Measurements from ENCODE around the gene LRRC8C. TPM values are rescaled to one million over a fixed set of nuclear protein-coding genes. Genes with fewer than 3 reads are reported as not detected.

The LRRC8C gene
- total RNA-seq, 1 donor, result 10.8 TPM

GRCh38 chr1:89611721-89612120 is 21.2 kb upstream of the LRRC8C start:
- TF ChIP-seq, protein P1, sequence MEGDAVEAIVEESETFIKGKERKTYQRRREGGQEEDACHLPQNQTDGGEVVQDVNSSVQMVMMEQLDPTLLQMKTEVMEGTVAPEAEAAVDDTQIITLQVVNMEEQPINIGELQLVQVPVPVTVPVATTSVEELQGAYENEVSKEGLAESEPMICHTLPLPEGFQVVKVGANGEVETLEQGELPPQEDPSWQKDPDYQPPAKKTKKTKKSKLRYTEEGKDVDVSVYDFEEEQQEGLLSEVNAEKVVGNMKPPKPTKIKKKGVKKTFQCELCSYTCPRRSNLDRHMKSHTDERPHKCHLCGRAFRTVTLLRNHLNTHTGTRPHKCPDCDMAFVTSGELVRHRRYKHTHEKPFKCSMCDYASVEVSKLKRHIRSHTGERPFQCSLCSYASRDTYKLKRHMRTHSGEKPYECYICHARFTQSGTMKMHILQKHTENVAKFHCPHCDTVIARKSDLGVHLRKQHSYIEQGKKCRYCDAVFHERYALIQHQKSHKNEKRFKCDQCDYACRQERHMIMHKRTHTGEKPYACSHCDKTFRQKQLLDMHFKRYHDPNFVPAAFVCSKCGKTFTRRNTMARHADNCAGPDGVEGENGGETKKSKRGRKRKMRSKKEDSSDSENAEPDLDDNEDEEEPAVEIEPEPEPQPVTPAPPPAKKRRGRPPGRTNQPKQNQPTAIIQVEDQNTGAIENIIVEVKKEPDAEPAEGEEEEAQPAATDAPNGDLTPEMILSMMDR (IDR thresholded peaks at IDR 0.05; ENCODE audit: insufficient read depth, low read depth, low read length), result no peak
- no peak overlapping the region for H3K4me3 ChIP-seq (ENCODE audit: low read depth, low read length)
- no peak for DNase-seq (ENCODE audit: low read depth)

GRCh38 chr1:89613928-89614327 is 19.0 kb upstream of the LRRC8C start:
- no peak for DNase-seq (ENCODE audit: low read depth)
- H3K4me3 ChIP-seq (ENCODE audit: low read depth, low read length), result no peak overlapping the region
- TF ChIP-seq, protein P1 (IDR thresholded peaks at IDR 0.05; ENCODE audit: insufficient read depth, low read depth, low read length), result no peak

GRCh38 chr1:89615676-89616598 is 17.0 kb upstream of the LRRC8C start:
- TF ChIP-seq, protein P1 (IDR thresholded peaks at IDR 0.05; ENCODE audit: insufficient read depth, low read depth, low read length), result peak; percentile 51
- no peak for DNase-seq (ENCODE audit: low read depth)
- H3K4me3 ChIP-seq (ENCODE audit: low read depth, low read length), result no peak overlapping the region

DNA sequence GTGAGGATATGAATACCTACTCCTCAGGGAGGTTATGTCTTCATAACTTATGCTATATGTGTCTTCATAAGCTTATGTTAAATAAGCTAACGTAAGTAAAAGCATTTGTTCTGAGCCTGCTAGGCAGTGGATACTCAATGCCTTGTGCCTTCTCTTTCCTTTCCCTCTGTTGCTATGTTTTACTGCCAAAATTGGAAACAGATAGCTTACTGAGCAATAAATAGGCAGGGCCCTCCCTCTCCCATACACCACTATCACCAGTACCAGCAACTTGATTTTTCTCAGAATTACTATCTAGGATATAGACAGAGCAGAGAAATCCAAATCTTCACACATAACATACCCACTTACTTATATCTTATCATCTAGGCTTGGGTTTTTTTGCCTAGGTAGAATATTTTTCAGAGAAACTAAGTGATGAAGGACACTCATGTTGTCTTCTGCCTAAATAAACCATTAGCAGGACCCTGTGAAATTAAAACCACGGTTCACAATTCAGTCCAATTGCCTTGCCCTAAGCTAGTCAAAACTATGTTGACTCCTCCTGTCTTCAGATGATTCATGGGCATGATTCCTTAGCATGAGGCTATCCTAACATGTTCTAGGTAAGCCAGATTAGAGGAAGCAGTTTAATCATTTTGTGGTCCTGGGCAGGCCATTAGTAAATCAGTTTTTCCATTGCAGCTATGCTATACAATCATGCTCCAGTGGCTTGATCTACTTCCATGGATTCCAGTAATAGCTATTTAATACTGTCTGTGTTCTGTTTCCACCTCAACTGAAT is 15.9 kb upstream of the LRRC8C start:
- DNase-seq (ENCODE audit: low read depth), result no peak
- H3K4me3 ChIP-seq (ENCODE audit: low read depth, low read length), result no peak overlapping the region
- TF ChIP-seq, protein P1 (IDR thresholded peaks at IDR 0.05; ENCODE audit: insufficient read depth, low read depth, low read length), result no peak

- H3K4me3 ChIP-seq (ENCODE audit: low read depth, low read length), result no peak overlapping the region
- TF ChIP-seq, protein P1 (IDR thresholded peaks at IDR 0.05; ENCODE audit: insufficient read depth, low read depth, low read length), result no peak
- DNase-seq (ENCODE audit: low read depth), result no peak
These were observed 12.3 kb upstream of the LRRC8C start for GRCh38 chr1:89620664-89621063.

GRCh38 chr1:89622895-89623294 is 10.0 kb upstream of the LRRC8C start:
- no peak overlapping the region for H3K4me3 ChIP-seq (ENCODE audit: low read depth, low read length)
- DNase-seq (ENCODE audit: low read depth), result peak; percentile 37
- TF ChIP-seq, protein P1 (IDR thresholded peaks at IDR 0.05; ENCODE audit: insufficient read depth, low read depth, low read length), result peak; percentile 35

All from fibroblast of villous mesenchyme (primary cell).